Large intestine (tissue), 3 donors: Measurements from ENCODE around the gene HECW1. TPM values are rescaled to one million over a fixed set of nuclear protein-coding genes. Genes with fewer than 3 reads are reported as not detected.

ENCODE experiments used
- DNase-seq, 2 donors: peaks; one replicate each; pipeline versions ENCODE4 v3.0.0 to v3.0.0-alpha.2; 2013
- H3K27ac ChIP-seq: one replicate; pipeline ENCODE4 v1.5.1; 2013; ENCODE audit warnings: low read length
- H3K27me3 ChIP-seq: 2 replicates; pipeline ENCODE4 v1.6.1; 2013; ENCODE audit warnings: low read length; ENCODE audit not compliant: control insufficient read depth, insufficient read depth
- H3K36me3 ChIP-seq: 2 replicates; pipeline ENCODE4 v1.6.1; 2013; ENCODE audit warnings: low read length; ENCODE audit not compliant: control insufficient read depth, insufficient read depth
- H3K4me1 ChIP-seq: one replicate; pipeline ENCODE4 v1.6.1; 2013; ENCODE audit warnings: low read length; ENCODE audit not compliant: control insufficient read depth, insufficient read depth
- H3K4me3 ChIP-seq: one replicate; pipeline ENCODE4 v1.5.1; 2013; ENCODE audit warnings: low read length
- H3K9me3 ChIP-seq: one replicate; pipeline ENCODE4 v1.6.1; 2013; ENCODE audit warnings: mild to moderate bottlenecking, low read depth, low read length, moderate library complexity; ENCODE audit not compliant: control insufficient read depth
- WGBS: methylation state at CpG from one replicate; pipeline ENCODE4 v1.1.5; 2013; ENCODE audit warnings: low lambda C conversion rate; ENCODE audit not compliant: insufficient coverage; 5-methylcytosine and 5-hydroxymethylcytosine counted together
- polyA plus RNA-seq: library from polyadenylated mRNA; unstranded; fragments of 120-200 nt; gene quantifications from one replicate; pipeline ENCODE4 v1.2.1, GENCODE V29; 2013

The HECW1 gene
- polyA plus RNA-seq, 1 donor: 0.36 TPM

DNA sequence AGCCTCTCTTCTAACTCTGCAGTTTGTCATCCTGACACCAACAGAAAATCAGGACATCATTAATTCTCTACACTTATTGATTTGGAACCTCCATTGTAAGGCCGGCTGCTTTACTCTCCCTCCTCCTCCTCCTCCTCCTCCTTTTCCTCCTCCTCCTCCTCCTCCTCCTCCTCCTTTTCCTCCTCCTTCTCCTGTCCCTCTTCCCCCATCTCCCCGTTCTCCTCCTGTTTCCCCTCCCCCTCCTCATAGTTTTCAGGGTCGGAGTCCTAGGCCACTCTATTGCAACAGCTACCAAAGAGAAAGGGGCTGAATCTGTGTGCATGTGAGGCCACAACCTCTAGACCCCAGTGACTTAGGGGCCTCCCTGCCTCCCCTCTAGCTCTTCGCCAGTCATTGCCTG lies 136.1 kb downstream of the HECW1 start:
- Histone ChIP-seq H3K4me1 (no peaks in the 10 kb centered on the region), H3K36me3 (no peaks in the 10 kb centered on the region), H3K9me3 (no peaks in the 10 kb centered on the region), H3K4me3 (no peak overlapping the region), H3K27ac (no peak overlapping the region), H3K27me3 (peaks cover 2% of the 10 kb centered on the region)
- WGBS: 60% methylated on average over 1 of the region's 4 CpGs
- DNase-seq: no peak

DNA sequence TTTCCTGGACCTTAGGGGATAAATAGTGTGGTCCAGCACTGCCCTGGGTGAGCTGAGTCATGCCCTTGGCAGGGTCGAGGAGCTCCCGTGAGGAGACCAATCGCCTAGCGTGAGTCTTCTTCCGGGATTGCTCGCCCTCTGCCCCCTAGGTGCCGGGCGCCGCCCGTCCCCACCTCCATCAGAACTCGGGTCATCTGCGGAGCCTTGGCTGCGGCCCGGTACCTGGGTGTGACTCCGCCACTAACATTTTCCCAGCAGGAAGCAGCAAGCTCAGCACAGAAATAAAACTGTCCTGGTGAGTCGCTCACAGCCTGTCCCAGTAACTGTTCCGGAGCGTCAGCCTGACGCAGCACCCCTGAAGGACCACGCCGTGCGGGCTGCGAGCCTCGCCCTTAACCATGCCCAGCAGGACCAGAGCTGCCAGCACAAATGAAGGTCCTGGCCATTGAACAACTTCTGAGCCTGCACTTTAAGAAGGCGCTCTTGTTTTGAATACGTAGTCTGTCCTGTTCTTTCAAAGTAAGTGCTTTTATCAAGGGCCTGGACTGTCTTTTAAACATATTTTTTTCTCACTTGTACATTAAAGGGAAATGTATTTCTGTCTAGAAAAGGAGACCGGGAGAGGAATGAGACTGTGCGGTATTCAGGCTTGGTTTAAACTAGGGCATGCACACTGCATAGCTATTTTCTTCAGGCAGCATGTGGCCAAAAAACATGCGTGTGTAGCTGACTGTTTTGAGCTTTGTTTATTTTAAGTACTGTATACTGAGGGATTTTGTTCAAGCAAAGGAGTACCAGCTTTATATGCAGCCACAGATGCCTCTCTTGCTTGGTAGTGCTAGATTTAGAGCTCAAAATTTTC lies 136.7 kb downstream of the HECW1 start:
- no peaks in the 10 kb centered on the region for H3K9me3 ChIP-seq

DNA sequence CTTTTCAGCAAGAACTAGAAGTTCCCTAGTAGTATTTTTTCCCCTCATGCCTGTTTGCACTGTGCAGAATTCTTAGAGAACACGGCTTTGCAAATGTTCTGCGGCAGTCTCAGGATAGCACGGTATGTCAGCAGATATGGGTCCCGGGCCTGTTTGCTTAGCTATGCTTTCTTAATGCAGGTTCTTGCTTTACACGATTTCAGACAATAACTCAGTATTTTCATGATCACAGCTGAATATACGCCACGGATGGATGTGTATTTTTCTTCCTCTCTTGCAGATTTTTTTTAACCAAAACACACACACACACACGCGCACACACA lies 137.3 kb downstream of the HECW1 start:
- no CpG with 5 or more reads among the region's 9 CpGs for WGBS
- Histone ChIP-seq H3K27ac (no peak overlapping the region), H3K4me3 (no peak overlapping the region), H3K36me3 (no peaks in the 10 kb centered on the region), H3K27me3 (peaks cover 2% of the 10 kb centered on the region), H3K9me3 (no peaks in the 10 kb centered on the region), H3K4me1 (no peaks in the 10 kb centered on the region)
- DNase-seq: no peak

More for the DNA sequence above, 136.7 kb downstream of the HECW1 start:
- H3K4me1 ChIP-seq: no peaks in the 10 kb centered on the region
- no peaks in the 10 kb centered on the region for H3K36me3 ChIP-seq
- no peak overlapping the region for H3K27ac ChIP-seq
- peaks cover 2% of the 10 kb centered on the region for H3K27me3 ChIP-seq
- no peak for DNase-seq
- no peak overlapping the region for H3K4me3 ChIP-seq
- no CpG with 5 or more reads among the region's 29 CpGs for WGBS

DNA sequence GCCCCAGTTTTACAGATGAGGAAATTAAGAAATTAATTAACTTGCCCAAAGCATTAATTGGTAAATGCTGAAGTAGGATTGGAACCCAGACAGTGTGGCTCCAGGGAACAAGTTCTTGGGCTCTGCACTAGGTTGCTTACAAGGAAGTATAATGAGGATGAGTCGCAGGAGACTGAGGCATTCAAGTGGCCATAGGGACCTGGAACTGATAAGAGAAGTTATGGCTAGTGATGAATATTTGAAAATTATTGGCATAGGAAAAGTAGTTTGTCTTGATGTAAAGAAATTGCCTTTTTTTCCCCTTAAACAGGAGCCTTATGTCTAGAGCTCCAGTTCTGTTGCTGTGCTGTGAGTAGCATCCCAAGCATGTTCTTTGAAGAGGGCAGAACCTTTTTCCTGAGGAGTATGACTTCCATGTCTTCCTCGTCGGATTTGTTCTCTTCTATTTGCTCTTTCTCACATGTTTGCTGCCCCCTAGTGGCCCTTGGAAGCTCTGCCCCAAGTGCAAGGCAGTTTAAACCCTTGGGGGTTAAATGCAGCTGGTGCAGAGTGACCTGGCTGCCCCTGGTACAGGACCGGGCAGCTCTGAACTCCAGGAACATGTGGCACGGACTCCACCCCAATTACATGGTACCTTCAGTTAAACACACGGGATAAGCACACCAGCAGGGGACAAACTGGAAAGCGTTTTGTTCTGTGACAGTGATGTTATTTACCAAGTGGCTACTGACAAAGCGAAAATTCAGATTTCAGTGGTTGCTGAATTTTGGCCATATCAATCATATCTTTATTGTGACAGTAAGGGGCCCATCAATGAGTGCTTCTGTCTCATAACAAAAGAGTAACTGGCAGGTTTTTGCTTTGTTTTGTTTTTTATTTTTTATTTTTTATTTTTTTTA lies 148.8 kb downstream of the HECW1 start:
- Histone ChIP-seq H3K36me3 (no peaks in the 10 kb centered on the region), H3K4me1 (no peaks in the 10 kb centered on the region), H3K4me3 (no peak overlapping the region), H3K27ac (no peak overlapping the region), H3K9me3 (no peaks in the 10 kb centered on the region), H3K27me3 (no peaks in the 10 kb centered on the region)
- DNase-seq: peak; percentile 54 to 58
- WGBS: no CpG with 5 or more reads among the region's 8 CpGs

DNA sequence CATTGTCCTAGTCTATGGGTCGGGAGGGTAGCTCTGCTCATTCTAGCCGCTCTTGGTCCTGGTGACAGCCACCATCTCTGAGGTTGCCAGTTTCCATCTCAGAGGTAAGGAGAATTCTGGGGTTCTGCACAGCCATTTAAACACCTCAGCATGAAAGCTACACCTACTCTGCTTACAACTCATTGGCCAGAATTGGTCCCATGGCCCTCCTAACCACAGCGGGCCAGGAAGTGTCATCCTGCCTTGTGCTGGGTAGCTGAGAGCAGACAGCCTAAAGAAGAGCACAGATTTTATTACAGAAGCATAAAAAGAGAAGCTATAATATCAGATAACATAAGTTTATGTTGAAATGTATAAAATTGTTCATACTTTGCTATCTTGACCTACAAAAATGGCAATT lies 152.7 kb downstream of the HECW1 start:
- no peaks in the 10 kb centered on the region for H3K9me3 ChIP-seq
- WGBS: no CpG with 5 or more reads among the region's 3 CpGs
- H3K27ac ChIP-seq: no peak overlapping the region
- DNase-seq: no peak
- no peaks in the 10 kb centered on the region for H3K27me3 ChIP-seq
- H3K4me3 ChIP-seq: no peak overlapping the region
- no peaks in the 10 kb centered on the region for H3K36me3 ChIP-seq
- no peaks in the 10 kb centered on the region for H3K4me1 ChIP-seq

DNA sequence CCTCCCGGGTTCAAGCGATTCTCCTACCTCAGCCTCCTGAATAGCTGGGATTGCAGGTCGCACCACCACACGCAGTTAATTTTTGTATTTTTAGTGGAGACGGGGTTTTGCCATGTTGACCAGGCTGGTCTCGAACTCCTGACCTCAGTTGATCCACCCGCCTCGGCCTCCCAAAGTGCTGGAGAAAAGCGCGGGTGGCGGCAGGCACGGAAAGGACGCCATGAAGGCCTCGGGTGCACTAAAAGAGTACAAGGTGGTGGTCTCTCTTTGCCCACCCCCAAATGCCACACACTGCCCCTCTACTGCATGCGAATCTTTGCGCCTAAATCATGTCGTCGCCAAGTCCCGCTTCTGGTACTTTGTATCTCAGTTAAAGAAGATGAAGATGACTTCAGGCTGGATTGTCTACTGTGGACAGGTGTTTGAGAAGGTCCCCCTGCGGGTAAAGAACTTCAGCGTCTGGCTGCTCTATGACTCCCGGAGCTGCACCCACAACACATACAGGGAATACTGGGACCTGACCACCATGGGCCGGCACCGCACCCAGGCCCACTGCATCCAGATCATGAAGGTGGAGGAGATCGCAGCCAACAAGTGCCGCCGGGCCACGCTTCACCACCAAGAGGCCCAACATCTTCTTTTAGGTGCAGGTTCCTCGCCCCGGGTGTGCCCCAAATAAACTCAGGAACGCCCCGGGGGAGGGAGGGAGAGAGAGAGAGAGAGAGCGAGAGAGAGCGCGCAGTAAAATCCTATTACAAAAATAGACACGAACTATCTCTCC lies 161.7 kb downstream of the HECW1 start:
- H3K27ac ChIP-seq: no peak overlapping the region
- no peak overlapping the region for H3K4me3 ChIP-seq
- no peaks in the 10 kb centered on the region for H3K4me1 ChIP-seq
- H3K36me3 ChIP-seq: no peaks in the 10 kb centered on the region
- H3K27me3 ChIP-seq: no peaks in the 10 kb centered on the region
- no peak for DNase-seq
- WGBS: 97% methylated on average over 9 of the region's 36 CpGs
- H3K9me3 ChIP-seq: peaks cover 3% of the 10 kb centered on the region

DNA sequence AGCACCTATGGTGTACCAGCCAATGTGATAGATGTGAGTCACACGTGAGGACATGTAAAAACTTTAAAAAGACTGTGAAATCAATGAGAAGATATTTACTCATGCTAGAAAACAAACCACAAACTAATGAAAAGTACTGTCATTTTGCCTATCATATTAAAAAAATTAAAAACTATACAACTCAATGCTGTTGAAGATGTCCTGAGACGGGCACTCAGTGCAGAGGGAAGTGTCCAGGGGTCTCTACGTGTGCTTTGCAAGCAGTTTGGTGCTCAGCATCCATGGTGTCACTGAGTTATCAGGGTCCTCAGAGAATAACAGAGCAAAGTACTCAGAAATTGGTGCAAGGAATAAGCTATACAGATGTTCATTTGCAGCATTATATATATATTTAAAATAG lies 162.3 kb downstream of the HECW1 start:
- WGBS: no CpG with 5 or more reads among the region's 3 CpGs
- Histone ChIP-seq H3K9me3 (peaks cover 3% of the 10 kb centered on the region), H3K27me3 (no peaks in the 10 kb centered on the region), H3K4me3 (no peak overlapping the region), H3K4me1 (no peaks in the 10 kb centered on the region), H3K27ac (no peak overlapping the region), H3K36me3 (no peaks in the 10 kb centered on the region)
- DNase-seq: no peak

DNA sequence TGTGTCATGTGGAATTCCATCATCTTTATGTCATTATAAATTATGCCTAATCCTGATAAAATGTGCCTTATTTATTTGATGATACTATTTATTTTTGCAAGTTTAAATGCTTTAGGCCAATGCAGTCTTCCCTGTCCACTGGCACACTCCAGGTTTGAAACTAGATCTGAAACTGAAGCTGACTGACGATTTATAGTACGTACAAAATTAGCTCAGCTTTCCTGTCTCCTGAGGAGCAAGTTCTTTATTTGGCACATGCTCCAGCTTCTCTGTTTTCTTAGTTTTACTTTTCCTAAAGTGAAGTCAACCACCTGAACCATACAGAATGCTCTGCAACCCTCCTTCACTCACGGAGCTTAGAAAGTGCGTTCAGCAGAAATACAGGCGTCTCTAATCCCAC lies 164.1 kb downstream of the HECW1 start:
- H3K4me1 ChIP-seq: no peaks in the 10 kb centered on the region
- H3K9me3 ChIP-seq: peaks cover 3% of the 10 kb centered on the region
- H3K4me3 ChIP-seq: no peak overlapping the region
- peaks cover 6% of the 10 kb centered on the region for H3K27me3 ChIP-seq
- H3K27ac ChIP-seq: no peak overlapping the region
- WGBS: no CpG with 5 or more reads among the region's 5 CpGs
- H3K36me3 ChIP-seq: no peaks in the 10 kb centered on the region
- DNase-seq: no peak

DNA sequence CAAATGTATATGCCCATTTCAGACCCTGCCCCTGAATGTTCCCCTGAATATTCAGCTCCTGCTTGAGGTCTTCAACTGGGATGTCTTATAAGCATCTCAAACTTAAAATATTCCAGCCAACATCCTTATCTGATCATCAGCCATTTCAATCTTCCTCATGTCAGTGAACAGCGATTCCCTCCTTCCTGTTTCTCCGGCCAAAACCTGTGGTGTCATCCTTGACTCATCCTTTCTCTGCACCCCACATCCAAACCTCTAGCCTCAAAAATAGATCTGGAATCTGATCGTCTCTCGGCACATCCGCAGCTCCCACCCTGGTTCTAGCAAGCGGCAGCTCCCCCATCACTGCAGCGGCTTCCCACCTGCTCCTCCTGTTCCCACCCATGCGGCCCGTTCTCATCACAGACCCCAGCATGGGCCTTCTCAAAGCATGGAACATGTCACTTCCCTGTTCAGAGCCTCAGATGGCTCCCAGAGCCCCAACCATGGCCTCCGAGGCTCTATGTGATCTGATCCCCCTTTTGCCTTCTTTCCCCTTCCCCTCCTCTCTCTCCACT lies 165.7 kb downstream of the HECW1 start:
- Histone ChIP-seq H3K4me1 (no peaks in the 10 kb centered on the region), H3K9me3 (peaks cover 3% of the 10 kb centered on the region), H3K27me3 (peaks cover 6% of the 10 kb centered on the region), H3K27ac (no peak overlapping the region), H3K36me3 (no peaks in the 10 kb centered on the region), H3K4me3 (no peak overlapping the region)
- no peak for DNase-seq
- 100% methylated on average over 3 of the region's 10 CpGs for WGBS

DNA sequence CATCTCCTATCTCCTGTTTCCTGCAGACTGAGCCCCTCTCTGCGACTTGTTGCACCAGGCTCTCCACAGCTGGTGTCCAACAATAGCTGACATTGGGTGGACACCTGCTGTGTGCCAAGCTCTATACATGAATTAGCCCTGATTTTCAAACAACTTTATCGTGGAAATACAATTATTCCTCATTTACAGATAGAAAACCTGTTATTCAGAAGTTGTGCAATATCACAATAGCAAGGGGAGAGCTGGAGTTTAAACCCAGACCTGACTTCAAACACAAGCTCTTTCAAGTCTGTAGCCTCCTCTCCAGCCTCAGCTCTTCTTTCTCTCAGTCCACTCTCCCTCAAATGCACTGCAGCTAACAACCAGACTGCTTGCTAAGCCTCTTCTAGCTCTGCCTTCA lies 168.8 kb downstream of the HECW1 start:
- Histone ChIP-seq H3K27ac (no peak overlapping the region), H3K4me3 (no peak overlapping the region), H3K36me3 (no peaks in the 10 kb centered on the region), H3K27me3 (peaks cover 6% of the 10 kb centered on the region), H3K4me1 (no peaks in the 10 kb centered on the region), H3K9me3 (no peaks in the 10 kb centered on the region)
- 83% methylated on average over 1 of the region's 2 CpGs for WGBS
- no peak for DNase-seq
